Activated T-cell treated with anti-CD3 and anti-CD28 coated beads, Interleukin-2, amount 50 U/mL, for 48 hours (primary cell): ENCODE results near the gene LRRC51.
A peak's percentile ranks its signal among the peaks of the same experiment; 100 is the strongest.

Source experiments
- DNase-seq, 2 experiments: peaks; one replicate each; pipeline ENCODE4 v3.0.0-alpha.2; 2020

The LRRC51 gene

DNA sequence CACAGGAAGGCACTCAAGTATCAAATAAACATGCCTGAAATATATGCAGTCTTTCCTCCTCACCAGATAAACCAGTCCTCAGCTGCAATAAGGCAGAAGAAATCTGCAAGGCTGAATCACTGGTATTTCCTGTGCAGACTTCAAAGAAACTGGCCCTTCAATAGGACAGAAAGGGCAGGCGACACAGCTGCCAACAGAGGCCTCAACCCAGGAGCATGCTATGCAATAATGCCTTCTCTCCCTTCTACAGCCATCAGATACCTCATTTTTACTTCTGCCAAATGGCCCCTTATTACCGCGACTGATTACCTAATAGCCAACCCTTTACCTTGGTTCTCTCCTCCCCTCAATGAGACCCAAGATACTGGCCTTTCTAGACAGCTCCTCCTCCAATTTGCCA lies 8.3 kb upstream of the LRRC51 start:
- DNase-seq, result no peak

DNA sequence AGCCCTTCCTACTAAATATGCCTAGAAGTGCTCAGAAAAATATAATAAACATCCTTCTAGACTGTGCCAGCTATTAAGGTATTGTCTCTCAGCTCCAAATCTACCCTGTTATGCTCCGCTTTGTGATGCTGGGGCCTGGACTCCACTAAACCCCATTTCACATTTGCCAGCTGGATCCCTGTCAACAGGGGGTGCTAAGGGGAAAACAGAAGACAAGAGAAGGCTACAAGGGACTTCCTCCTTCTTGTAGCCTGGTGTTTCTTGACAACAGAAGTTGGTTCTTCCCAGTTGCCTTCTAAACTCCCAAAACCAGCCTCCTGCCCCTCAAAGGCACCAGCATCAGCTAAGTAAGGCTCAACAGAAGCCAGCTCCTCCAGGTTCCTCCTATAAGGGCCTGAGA lies 5.5 kb upstream of the LRRC51 start:
- no peak for DNase-seq

DNA sequence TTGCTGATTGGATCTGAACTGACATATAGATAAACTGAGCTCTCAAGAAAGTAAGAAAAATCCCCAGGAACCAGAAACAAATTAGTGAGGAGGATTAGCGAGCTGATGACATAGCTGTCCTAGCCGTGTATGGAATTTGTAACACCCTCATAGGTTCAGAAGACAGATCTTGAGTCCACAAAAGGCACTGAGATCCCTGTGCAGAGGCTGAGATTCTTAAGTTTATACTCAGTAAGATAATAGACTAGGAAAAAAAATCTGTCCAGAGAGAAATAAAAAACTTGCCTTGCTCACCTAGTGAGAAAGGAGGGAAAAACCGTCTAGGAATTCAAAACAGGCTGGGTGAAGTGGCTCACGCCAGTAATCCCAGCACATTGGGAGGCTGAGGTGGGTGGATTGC lies 4.9 kb upstream of the LRRC51 start:
- DNase-seq, result no peak

DNA sequence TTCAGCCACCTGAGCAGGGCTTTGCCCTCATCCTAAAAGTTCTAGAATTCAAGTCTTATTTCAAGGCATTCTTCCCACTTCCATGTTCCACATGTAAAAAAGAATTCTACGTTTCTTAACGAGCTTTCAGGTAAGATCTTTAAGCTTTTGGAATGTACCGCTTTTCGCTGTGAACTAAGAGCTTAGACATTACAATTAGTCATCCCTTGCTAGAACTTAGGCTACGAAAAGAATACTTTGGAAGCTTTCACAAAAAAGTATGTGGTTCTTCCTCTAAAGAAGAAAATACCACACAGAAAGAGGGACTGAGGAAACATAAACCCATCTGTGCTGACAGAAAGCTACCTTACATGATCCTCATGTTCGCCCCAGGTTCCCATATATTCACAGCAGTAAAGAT lies 2.2 kb upstream of the LRRC51 start:
- no peak for DNase-seq

DNA sequence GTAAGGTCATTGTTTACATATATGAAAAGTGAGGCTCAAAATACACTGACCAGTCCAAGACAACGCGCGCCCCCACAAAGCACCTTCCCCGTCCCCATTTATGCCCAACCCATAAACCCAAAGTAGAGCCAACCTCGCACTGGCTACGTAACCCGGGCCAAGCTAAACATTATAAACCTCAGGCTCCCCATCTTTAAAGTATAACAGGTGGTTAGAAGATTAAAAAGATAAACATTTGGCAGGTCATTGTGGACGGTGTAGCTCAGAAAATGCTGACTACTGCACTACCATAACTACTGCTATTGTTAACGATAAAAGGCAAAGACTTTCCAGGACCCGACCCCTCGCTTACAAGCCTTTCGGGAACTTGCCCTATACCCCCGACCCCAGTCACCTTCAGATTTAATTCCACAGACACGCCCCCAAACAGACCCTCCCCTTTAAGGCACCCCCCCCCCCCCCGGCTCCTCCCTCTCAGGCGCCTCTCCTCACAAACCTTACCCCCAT lies 778 bp upstream of the LRRC51 start:
- no peak for DNase-seq

DNA sequence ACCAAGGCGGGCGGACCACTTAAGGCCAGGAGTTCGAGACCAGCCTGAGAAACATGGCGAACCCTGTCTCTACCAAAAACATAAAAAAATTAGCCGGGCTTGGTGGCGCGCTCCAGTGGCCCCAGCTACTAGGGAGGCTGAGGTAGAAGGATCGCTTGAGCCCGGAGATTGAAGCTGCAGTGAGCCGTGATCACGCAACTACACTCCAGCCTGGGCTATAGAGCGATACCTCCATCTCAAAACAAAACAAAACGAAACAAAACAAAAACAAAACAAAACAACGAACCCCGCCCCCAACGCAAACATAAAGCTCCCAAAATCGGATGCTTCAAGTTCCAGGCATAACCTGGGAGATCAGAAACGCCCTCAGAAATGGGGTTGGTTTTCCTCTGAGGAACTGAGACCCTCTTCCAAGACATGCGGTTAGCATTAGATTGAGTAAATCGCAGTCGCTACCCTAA lies 564 bp downstream of the LRRC51 start:
- DNase-seq, result no peak

DNA sequence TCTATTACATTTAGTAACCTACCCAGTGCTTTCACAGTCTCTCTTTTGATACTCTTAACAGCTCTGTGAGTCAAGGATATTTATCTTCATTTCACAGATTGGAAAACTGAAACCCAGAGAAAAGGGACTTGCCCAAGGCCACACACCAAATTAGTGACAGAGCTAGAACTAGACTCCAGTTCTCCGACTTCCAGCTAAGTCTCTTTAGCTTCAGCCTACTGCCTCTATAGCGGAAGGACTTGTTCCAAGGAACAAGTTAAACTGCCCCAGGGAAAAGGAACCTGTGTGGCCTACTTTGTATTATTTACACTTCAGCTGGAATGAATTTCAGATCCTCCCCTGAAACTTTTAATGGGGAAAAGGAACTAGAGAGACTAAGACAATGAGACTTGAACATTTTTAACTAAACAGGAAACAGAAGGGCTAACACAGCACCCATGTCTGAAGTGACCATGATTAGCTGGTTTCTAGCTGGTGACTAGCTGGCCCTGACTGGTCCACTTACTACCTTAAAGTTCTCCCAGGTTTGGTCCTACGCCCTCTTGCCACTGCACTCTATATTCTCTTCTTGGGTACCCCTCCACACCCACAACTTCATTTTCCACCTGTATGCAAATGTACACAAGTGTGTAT lies 1.3 kb downstream of the LRRC51 start:
- DNase-seq, result no peak

DNA sequence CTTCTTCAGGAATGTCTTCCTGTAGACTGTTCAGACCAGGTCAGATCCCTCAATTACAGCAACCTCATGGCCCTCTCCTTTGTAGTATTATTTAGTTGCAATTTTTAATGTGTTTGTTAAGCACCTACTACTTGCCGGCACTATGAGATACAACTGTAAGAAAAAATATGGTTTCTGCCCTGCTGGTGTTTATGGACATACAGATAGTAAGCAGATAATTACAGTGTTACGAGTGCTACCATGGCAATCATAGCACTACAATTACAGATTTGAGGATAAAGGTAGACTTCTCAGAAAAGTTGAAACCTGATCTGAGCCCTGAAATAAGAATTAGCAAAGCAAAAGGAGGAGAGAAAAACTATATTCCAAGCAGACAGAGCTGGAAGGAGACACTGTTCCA lies 2.8 kb downstream of the LRRC51 start:
- DNase-seq, result no peak

DNA sequence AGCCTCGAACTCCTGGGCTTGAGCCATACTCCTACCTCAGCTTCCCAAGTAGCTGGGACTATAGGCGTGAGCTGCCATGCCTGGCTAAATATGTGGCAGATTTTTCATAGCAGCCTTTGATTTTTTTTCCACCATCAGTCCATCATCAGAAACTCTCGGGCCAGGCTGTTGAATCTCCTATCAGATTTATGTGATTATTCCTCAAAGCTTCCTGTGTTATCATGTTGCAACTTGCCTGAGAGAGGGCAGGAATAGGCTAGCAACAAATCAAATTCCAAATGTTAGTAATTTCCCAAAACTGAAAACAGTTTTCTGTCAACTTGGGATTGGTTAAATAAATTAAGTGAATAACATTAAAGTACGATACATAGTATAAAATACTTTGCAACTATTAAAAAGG lies 3.4 kb downstream of the LRRC51 start:
- DNase-seq, result no peak

DNA sequence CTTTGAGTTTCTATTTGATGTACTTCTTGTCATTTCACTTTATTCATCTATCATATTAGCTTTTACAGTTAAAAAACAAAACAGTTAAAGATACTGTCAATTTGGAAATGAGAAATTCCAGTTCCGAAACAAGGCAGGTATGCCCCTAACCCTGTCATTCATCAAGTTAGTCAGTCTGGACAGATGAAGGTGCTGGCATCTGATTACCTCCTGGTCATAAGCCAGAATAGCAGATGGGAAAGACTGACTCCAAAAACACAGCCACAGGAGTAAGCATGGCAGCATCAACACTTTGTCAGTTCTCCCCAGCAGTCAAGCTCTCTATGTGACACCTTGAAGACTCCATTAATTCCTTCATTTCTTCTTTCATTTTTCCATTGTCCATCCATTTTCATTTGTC lies 4.3 kb downstream of the LRRC51 start:
- DNase-seq, result no peak

DNA sequence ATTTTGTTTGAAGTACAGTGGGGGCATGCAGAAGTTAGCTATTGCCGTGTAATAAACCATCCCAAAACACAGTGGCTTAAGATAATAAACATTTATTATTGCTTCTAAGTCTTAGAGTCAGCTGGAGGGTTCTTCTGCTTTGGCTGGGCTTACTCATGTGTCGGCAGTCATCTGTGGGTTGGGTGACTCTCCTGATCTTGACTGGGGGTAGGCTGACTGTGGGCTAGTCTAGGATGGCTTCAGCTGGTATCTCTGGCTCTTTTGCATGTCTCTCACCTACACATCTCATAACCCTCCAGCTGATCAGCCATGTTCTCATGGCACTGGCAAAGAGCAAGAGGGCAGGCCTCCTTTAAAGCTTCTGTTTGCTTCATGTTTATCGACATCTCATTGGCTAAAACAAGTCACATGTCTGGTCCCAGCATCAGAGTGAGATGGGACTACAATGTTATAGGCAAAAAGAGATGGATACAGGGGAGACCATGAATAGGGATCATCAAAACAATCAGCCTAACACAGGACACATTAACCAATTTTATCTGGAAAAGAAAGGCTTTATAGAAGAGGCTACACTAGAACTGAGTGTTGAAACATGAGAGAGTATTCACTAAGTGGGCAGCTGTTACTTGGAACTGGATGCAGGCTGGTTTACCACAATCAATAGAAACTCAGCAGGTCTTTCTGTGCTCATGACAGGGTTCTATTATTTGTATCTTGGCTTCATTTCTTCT lies 5.1 kb downstream of the LRRC51 start:
- DNase-seq, result no peak

DNA sequence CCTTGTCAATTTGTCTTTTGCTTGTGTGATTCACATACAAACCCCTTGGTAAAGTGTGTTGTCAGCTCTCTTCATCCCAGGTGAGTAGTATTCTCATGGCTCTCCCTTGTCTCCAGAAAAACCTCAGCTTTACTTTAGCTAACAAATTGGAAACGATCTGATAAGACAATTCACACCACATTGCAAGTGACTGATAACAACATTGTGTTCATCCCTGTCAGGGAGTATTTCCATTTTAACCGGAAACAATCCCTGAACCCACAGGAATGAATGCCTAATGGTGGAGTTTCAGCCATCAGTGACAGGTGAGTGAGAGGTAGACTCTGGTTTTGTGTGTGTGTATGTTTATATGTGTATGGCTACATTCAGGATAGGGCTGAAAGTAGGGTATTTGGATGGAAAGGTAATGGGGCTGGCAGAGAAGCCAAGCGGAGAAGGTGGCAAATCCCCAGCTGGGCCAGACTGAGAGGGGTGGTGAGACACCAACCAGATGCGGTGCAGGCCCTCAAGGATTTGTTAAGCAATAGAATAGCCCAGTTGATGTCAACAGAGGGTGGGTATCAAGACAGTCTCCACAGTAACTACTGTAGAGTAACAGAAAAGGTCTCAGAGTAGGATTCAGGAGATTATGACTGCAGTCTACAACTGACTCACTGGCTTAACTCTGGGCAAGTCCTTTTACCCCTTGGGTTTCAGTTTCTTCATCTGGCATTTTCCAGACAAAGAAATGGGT lies 7.6 kb downstream of the LRRC51 start:
- DNase-seq, result no peak

DNA sequence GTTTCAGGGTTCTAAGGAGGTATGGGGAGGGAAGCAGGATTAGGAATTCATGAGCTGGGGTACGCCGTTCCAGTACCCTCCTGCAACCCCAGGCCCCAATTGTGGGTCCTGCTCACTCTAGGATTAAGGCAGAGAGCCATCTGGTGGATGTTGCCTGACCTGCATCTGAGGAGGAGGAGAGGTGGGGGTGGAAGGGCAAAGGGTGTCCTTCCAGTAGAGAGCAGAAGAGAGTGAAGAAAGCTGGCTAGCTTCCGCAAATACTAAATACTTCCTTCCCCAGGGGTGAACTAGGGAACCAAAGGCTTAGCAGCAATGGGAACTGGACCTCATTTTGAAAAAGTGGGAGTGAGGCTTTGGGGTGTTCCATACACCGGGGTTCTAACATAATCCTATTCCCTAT lies 10.6 kb downstream of the LRRC51 start:
- DNase-seq, result peak; percentile 76 to 77

DNA sequence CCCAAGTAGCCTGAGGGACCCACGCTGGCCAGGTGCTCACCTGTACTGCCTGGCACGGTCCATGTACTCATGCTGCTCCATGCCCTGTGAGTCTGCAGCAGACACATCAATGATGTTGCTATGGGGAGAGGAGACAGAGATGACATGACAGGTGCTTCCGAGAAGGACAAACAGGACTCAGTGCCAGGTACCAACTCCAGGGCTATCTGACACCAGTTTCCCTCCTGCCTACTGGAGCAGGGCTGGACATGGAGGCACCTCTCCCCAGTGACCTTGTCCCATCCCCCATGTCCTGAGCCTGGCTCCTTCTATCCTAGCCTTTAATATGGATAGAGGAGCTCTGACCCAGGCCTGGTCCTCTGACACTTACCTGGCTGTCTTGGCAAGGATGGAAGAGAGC lies 18.1 kb downstream of the LRRC51 start:
- no peak for DNase-seq

DNA sequence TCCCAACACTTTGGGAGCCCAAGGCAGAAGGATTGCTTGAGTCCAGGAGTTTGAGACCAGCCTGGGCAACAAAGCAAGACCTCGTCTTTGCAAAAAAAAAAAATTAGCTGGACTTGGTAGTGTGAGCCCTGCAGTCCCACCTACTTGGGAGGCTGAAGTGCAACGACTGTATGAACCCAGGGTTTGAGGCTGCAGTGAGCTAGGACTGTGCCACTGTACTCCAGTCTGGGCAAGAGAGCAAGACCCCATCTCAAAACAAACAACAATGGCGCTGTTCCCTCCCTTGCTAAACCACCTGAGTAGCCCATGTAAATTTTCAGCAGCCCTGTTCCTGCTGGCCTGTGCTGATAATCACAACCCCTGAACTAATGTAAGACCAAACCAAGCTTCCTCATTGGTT lies 19.4 kb downstream of the LRRC51 start:
- DNase-seq, result no peak

DNA sequence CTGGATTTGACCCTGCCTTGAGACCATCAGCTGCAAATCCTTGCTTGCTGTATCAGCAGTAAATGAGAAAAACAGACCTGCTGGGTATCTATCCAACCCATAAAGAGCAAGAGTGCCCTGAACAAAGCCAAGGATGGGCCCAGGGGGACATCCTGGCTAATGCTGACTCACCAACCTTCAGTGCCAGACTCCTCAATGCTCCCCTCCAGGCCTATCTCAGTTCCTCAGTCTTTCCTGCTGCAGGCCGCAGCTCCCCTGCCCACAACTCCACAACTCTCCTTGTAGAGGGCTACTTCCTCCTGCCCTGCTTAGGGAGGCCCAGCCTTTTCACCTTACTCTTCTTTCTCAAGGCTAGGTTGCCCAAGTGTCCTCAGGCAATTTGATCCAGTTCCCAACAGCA lies 19.8 kb downstream of the LRRC51 start:
- no peak for DNase-seq

DNA sequence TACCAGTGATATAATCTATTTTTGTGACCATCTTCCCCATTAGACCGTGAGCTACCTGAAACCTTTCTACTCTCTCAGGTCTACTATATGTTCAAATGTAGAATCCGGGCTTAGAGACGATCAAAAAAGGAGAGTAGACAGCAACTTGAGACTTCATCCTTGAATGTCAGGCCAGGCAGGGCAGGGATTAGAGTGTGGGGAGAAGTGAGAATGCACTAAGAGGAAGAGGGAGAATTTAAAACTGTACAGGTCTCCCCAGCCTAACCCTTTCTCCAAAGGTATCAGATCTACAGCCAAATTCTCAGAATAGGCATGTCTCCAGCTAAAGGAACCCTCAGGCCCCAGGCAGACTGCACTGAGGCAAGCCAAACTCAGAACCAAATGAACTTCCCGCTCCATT lies 21.5 kb downstream of the LRRC51 start:
- DNase-seq, result no peak

DNA sequence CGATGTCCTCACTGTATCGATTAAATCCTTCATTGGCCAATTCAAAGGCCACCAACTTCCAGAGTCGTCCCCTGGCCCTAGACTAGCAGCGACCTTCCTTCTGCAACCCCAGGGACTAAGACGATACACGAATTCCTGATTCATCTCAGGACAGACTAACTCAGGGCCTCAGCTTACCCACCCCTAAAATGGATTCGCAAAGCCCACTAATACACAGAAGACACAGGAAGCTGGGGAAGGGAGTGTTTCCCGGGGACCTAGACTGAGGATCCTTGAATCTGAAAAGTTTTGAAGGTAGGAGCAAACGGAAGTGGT lies 21.9 kb downstream of the LRRC51 start:
- no peak for DNase-seq

DNA sequence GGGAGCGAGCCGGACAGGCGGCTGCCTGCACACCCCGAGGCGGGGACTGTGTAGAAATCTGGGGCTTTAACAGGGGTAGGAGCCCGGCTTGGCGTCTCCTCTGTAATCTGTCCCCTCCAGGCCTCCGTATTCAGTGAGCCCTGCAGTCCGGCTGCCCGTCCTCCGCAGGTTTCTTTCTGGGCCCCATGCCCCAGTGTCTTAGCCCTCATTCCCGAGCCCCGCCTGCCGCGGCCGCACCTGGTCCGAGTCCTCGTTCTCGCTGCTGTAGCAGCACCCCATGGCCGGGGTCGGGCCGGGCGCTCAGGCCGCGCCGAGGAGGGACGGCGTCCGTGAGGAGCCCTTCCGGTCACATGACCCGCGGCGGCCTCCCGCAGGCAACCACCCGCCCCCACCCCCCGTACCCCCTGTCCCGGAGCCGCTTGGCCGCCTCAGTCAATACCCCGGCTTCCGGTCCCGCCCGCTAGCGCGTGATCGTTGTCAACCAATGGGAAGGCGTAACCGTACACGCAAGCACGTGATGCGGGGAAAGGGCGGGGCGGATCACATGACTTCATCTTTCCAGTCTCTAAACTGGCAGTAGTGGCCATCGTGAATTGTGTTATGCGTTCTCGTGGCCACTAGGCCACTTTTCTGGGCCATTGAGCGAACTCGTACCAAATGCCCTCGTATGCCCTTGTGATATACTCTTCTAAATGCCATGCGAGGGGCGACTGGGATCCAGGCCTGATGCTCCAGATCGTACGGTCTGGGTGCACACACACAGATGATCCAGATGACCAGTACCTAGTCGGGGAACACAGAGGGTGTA lies 22.5 kb downstream of the LRRC51 start, which contains the start of gene LAMTOR1:
Gene LAMTOR1, minus strand, starts transcription at position 352 of the 808 bp plus-strand sequence. Its CDS starts 73 bp downstream, at position 279.
- peak; percentile 99 for DNase-seq

DNA sequence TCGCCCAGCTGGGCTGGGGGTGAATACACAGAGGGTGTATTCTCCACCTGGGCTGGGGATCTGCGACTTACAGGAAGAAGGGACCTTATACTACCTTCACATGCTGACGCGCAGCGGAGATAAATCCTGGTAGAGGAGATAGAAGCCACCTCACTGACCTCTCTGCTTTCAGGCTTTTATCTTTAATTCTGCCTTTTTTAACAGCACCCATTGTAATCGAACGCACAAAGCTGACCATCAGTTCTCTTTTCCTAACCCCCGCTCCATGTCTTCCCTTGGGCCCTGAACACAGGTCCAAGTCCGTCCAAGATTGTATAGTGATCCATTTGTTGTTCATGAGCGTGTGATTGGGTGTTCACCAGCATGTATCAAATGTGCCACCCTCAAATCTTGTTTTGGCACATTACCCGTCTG lies 23.1 kb downstream of the LRRC51 start:
- no peak for DNase-seq

DNA sequence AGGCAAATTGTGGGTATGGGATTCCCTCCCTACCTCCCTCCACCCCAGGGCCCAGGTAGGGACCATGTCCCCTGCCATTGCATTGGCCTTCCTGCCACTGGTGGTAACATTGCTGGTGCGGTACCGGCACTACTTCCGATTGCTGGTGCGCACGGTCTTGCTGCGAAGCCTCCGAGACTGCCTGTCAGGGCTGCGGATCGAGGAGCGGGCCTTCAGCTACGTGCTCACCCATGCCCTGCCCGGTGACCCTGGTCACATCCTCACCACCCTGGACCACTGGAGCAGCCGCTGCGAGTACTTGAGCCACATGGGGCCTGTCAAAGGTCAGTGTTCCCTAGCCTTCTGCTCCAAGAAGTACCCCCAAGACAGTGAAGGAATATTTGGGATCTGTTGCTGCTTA lies 25.2 kb downstream of the LRRC51 start, which contains the start of gene TOMT:
Gene TOMT, plus strand, starts transcription at position 37 of the 400 bp plus-strand sequence. Its CDS starts 28 bp downstream, at position 65.
- no peak for DNase-seq

DNA sequence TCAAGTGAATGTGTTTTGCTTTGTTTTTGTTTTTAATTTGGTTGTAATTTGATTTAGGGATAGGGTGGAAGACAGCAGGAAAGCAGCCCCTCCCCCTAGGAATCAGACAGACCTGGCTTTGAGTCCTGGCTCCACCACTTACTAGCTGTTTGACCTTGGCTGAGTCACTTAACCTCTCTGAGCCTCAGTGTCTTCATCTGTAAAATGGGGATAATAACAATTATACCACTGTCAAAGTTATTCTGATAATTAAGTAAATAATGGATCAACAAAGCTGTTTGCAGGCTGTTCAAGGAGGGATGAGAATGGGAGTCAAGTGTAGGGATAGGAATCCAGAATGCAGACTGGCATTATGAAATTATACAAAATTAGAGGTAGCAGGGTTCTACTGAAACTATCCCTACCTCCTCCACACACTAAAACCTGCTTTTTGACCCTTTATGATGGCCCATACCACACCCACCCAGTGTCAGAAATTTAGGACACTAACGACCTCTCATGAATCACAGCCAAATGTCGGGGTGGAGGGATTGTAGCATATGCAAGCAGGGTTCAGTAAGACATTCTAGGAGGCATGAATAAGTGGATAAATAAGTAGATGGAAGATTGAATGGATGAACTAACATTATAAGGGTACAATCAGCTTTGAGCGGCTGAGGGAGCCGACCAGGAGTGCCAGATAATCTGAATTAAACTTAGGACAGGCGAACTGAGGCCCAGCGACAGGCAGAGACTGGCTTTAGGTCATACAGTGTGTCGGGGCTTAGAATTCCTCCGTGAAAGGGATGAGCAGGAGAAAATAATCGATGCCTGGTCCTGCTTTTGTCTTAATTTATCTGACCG lies 30.9 kb downstream of the LRRC51 start:
- no peak for DNase-seq
